ENCODE data around the gene ZBTB7B.
A peak's percentile ranks its signal among the peaks of the same experiment; 100 is the strongest.

The ZBTB7B gene

DNA sequence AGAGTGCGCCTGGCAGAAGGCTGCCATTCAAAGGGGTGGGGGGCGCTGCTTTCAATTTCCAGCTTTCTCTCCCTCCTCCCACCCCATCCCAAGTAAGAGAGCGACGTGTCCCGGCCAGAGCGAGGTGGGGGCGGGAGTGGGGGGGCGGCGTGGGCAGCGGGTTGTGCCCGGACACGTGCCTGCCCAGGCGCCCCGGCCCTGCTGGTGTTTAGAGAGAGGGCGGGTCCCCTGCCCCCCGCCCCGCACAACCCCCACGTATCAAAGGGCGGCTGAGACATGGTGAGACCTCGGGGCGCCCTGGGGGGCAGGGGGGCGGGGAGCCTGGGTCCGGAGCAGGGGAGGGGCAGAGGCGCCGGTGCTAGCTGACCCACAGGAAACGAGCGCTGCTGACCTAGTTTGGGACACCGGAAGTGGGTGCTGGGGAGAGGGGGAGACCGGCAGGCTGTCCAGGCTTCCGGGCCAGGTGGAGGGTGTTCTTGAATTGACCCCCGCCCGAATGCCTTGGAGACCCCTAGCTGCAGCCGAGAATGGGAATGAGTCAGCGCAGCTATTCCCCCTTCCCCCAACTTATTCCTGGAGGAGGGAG lies 1.3 kb downstream of the ZBTB7B start:
- no peak for DNase-seq (ENCODE audit: low spot score)

- no peak for DNase-seq (ENCODE audit: low spot score)
These were observed 1.9 kb downstream of the ZBTB7B start for GRCh38 chr1:155004352-155005075.

GRCh38 chr1:155005076-155006011 lies 2.7 kb downstream of the ZBTB7B start:
- no peak for DNase-seq (ENCODE audit: low spot score)

DNA sequence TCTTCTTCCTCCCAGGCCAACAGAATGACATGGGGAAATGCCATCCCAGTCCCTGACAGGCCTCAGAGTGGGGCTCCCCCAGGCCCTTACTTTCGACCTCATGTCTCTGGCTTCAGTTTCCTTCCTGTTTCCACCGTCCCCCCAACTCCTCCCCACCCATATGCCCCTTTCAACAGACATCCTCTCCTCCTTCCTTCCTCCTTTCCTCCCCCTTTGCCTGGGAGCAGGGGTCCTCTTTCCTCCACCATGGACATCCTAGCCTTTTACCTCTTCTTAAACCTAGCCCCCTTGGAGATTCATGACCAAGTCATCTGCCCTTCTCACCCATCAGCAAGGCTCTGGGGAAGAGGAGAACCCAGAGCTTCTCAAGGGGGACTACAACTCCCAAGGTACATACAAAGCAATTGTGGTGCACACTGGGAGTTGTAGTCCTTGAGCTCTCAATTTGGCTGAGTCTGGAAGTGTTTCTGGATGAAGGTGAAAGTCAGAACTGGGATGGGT lies 4.0 kb downstream of the ZBTB7B start:
- DNase-seq (ENCODE audit: low spot score), result peak; percentile 54

GRCh38 chr1:155007251-155007828 lies 4.7 kb downstream of the ZBTB7B start:
- DNase-seq (ENCODE audit: low spot score), result no peak

- DNase-seq (ENCODE audit: low spot score), result peak; percentile 49
These were observed 5.7 kb downstream of the ZBTB7B start for GRCh38 chr1:155008015-155008941.

DNA sequence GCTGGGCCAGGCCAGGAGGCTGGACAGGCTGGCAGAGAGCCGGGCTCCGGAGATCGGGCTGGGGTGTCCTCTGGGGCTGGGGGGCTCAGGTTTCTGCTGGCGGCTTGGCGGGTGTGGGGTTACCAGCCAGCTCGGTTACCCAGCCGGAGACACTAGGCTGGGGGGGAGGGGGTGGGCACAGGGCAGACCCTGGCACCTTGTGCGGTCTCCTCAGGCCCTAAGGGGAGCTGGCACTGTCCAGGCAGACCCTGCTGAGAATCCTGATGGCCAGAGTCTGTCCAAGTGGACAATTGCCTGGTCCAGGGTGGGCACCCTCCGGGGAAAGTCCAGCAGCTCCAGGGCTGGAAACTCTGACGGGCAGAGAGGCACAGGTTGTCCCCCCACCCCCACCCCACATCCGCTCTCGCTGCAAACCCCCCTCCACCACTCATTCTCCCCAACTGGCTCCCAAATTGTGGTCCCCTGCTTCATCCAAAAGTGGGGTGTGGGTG lies 6.7 kb downstream of the ZBTB7B start:
- DNase-seq (ENCODE audit: low spot score), result no peak

- DNase-seq (ENCODE audit: low spot score), result no peak
These were observed 7.1 kb downstream of the ZBTB7B start for GRCh38 chr1:155009742-155010141.

DNA sequence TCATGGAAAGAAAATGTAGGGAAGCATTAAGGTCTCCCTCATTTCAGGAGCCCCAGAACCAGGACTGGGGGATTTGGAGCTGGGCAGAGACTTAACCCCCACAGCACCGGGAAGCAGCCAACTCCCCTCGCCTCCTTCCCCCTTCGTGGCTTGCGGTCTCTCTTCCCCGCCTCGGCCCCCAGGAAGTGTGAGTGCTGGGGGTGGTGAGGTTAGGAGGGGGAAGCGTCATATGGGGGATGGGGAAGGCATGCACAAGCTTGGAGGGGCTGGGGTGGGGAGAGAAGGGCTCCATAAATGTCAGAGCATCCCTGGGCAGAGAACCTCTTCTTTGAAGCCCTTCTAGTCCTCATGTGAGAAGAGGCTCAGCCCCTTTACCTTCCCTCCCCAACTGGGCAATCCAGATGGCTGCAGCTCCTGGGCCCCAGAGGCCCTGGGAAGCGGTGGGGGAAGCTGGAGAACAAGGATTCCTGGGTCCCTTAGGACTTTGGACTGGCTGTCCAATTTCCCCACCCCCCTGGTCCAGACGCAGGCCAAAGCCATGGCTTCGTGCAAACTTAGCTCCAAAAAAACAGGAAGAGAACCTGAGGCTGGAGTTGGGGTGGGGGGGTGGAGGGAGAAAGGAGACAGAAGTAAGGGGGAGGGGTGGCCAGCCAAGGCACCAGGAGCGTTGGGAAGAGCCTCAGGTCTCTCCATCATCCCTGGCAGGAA lies 7.8 kb downstream of the ZBTB7B start:
- peak; percentile 50 for DNase-seq (ENCODE audit: low spot score)

GRCh38 chr1:155011004-155011416 lies 8.4 kb downstream of the ZBTB7B start:
- DNase-seq (ENCODE audit: low spot score), result no peak

- DNase-seq (ENCODE audit: low spot score), result no peak
These were observed 8.9 kb downstream of the ZBTB7B start for GRCh38 chr1:155011437-155012025.

- DNase-seq (ENCODE audit: low spot score), result peak; percentile 19
These were observed 9.5 kb downstream of the ZBTB7B start for GRCh38 chr1:155012026-155012546.

DNA sequence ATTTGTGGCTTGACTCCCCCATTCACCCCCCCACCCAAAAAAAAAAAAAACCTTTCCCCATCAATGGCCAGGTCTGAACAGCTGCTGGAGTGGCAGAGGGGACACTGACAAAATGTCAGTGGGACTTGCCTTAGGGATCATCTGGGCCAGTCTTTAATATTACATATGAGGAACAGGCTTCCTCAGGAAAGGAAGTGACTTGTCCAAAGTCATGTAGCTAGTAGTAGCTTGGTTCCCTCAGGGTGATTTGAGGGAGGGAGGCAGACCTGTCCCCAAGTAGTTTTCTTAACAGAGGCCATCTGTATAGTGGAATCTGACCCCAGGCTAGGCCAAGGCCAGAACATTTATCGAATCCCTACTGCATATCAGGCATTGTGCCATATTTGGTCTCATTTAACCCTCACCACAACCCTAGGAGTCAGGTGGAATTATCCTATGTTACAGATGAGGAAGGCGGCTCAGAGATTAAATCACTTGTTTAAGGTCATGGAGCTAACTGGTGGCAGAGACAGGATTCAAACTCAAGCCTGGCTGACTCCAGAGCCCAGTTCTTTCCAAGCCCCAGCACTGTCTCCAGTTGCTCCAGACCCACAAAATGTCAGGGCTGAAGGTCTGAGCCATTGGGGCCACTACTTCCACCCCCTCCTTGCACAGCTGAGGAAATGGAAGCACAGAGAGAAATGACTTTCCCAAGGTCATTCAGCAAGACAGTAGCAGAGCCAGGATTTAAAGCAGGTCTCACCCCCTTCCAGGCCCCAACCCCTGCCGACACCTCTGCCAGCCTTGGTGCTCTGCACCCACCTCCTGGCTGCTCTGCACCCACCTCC lies 10.4 kb downstream of the ZBTB7B start:
- DNase-seq (ENCODE audit: low spot score), result no peak

GRCh38 chr1:155013632-155014031 lies 11.0 kb downstream of the ZBTB7B start:
- peak; percentile 67 for DNase-seq (ENCODE audit: low spot score)

GRCh38 chr1:155014709-155015508 lies 12.3 kb downstream of the ZBTB7B start:
- no peak for DNase-seq (ENCODE audit: low spot score)

- DNase-seq (ENCODE audit: low spot score), result no peak
These were observed 13.1 kb downstream of the ZBTB7B start for GRCh38 chr1:155015527-155016230.

DNA sequence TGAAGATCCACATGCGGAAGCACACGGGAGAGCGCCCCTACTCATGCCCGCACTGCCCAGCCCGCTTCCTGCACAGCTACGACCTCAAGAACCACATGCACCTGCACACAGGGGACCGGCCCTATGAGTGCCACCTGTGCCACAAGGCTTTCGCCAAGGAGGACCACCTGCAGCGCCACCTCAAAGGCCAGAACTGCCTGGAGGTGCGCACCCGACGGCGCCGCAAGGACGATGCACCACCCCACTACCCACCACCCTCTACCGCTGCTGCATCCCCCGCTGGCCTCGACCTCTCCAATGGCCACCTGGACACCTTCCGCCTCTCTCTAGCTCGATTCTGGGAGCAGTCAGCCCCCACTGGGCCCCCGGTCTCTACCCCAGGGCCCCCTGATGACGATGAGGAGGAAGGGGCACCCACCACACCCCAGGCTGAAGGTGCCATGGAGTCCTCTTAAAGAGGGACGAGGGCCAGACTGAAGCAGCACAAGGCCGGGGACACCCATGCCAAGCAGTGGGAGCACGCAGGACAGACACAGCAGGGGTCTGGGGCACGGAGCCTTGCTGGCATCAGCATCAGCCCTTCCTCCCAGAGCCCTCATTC lies 13.7 kb downstream of the ZBTB7B start:
- DNase-seq (ENCODE audit: low spot score), result peak; percentile 32
